HuH-7.5 (cell line): ENCODE measurements around the gene PRXL2B.
A peak's percentile ranks its signal among the peaks of the same experiment; 100 is the strongest.

ENCODE experiments used
- DNase-seq: peaks from one replicate; pipeline ENCODE4 v3.0.0; 2011; ENCODE audit warnings: low spot score

PRXL2B gene

GRCh38 chr1:2585318-2586092 lies 1.1 kb upstream of the PRXL2B start:
- DNase-seq, result peak; percentile 64

- DNase-seq, result peak; percentile 60
These were observed 688 bp downstream of the PRXL2B start for GRCh38 chr1:2587071-2587859.

GRCh38 chr1:2587860-2588571 lies 1.4 kb downstream of the PRXL2B start:
- DNase-seq, result no peak

- DNase-seq, result no peak
These were observed 2.3 kb downstream of the PRXL2B start for GRCh38 chr1:2588661-2589430.

GRCh38 chr1:2589431-2590232 lies 3.1 kb downstream of the PRXL2B start:
- no peak for DNase-seq

GRCh38 chr1:2590233-2591141 lies 3.9 kb downstream of the PRXL2B start:
- no peak for DNase-seq

- no peak for DNase-seq
These were observed 4.6 kb downstream of the PRXL2B start for GRCh38 chr1:2591233-2591580.

- no peak for DNase-seq
These were observed 5.1 kb downstream of the PRXL2B start for GRCh38 chr1:2591581-2592261.

- DNase-seq, result no peak
These were observed 6.1 kb downstream of the PRXL2B start for GRCh38 chr1:2592672-2593071.

- DNase-seq, result no peak
These were observed 6.8 kb downstream of the PRXL2B start for GRCh38 chr1:2593251-2593878.

GRCh38 chr1:2594001-2594640 lies 7.5 kb downstream of the PRXL2B start:
- DNase-seq, result no peak

- no peak for DNase-seq
These were observed 8.1 kb downstream of the PRXL2B start for GRCh38 chr1:2594641-2595131.

GRCh38 chr1:2595261-2595811 lies 8.8 kb downstream of the PRXL2B start:
- no peak for DNase-seq

GRCh38 chr1:2595812-2596529 lies 9.4 kb downstream of the PRXL2B start:
- no peak for DNase-seq

- no peak for DNase-seq
These were observed 10.2 kb downstream of the PRXL2B start for GRCh38 chr1:2596530-2597333.
